CD4-positive, alpha-beta T cell treated with Interleukin-6 at 100 ng/mL for 8 hours (primary cell): ENCODE measurements around the gene NEIL3.

ENCODE experiments used
- DNase-seq: peaks from one replicate; pipeline ENCODE4 v3.0.0-alpha.2; 2020; ENCODE audit warnings: mixed read lengths, low spot score

NEIL3 gene

GRCh38 chr4:177411996-177412395 lies 102.3 kb downstream of the NEIL3 start:
- DNase-seq = no peak
